IMR-90 (cell line): Measurements from ENCODE around the gene EFCAB8. TPM values are rescaled to one million over a fixed set of nuclear protein-coding genes. Genes with fewer than 3 reads are reported as not detected.

ENCODE experiments used
- ATAC-seq: fragments of 200-7000 bp; cut with Tn5 transposase; 2 replicates; pipeline ENCODE4 v1.9.1; 2020; ENCODE audit warnings: low read depth, mild to moderate bottlenecking, moderate library complexity
- BruUV-seq: library from RNA; stranded (reverse); fragments of 400-500 nt; replicated peaks from 2 replicates; lab custom pipeline; 2021; lab: Mats Ljungman, UMichigan
- CTCF ChIA-PET: fragments of 300-600 bp; formaldehyde crosslinking; extraction: SDS; loops from one replicate; lab custom pipeline; 2021; ENCODE audit warnings: antibody characterized with exemption; lab: Yijun Ruan, JAX
- POLR2A ChIA-PET: fragments of 300-600 bp; sonication (Branson Sonifier 250); formaldehyde crosslinking; loops from one replicate; lab custom pipeline; 2022; ENCODE audit warnings: antibody characterized with exemption; ENCODE audit not compliant: unreplicated experiment; lab: Charles Lee
- DNase-seq: peaks from one replicate; pipeline ENCODE4 v3.0.0; 2013
- H2AFZ ChIP-seq: replicated peaks from 2 replicates; pipeline ENCODE3; 2013; ENCODE audit warnings: low read length, mild to moderate bottlenecking; ENCODE audit not compliant: poor library complexity
- H2AK5ac ChIP-seq: 2 replicates; pipeline ENCODE4 v1.6.1; 2013; ENCODE audit warnings: low read depth, low read length, inconsistent platforms
- H2AK9ac ChIP-seq: replicated peaks from 2 replicates; pipeline ENCODE3; 2013; ENCODE audit warnings: mild to moderate bottlenecking, low read depth, low read length, moderate library complexity; ENCODE audit not compliant: poor library complexity
- H2BK120ac ChIP-seq: 2 replicates; pipeline ENCODE4 v1.6.1; 2013; ENCODE audit warnings: low read depth, low read length, inconsistent platforms
- H2BK15ac ChIP-seq: 3 replicates; pipeline ENCODE4 v1.6.1; 2013; ENCODE audit warnings: low read depth, low read length, inconsistent platforms
- H2BK20ac ChIP-seq: 2 replicates; pipeline ENCODE4 v1.6.1; 2013; ENCODE audit warnings: low read depth, mild to moderate bottlenecking, inconsistent platforms, low read length, moderate library complexity
- H2BK5ac ChIP-seq: 2 replicates; pipeline ENCODE4 v1.6.1; 2013; ENCODE audit warnings: mild to moderate bottlenecking, low read depth, low read length, inconsistent platforms; ENCODE audit not compliant: poor library complexity, severe bottlenecking
- H3K14ac ChIP-seq: replicated peaks from 2 replicates; pipeline ENCODE4 v1.6.1; 2013; ENCODE audit warnings: low read depth, low read length, inconsistent platforms
- H3K18ac ChIP-seq: 2 replicates; pipeline ENCODE4 v1.6.1; 2013; ENCODE audit warnings: low read depth, low read length, control low read depth
- H3K23ac ChIP-seq: 2 replicates; pipeline ENCODE4 v1.6.1; 2013; ENCODE audit warnings: low read depth, low read length, inconsistent platforms
- H3K27ac ChIP-seq: 2 replicates; pipeline ENCODE4 v1.5.1; 2013; ENCODE audit warnings: mild to moderate bottlenecking, control low read depth, low read length; ENCODE audit not compliant: insufficient read depth
- H3K27me3 ChIP-seq: 2 replicates; pipeline ENCODE4 v1.6.1; 2013; ENCODE audit warnings: low read length; ENCODE audit not compliant: control insufficient read depth, insufficient read depth
- H3K36me3 ChIP-seq: 2 replicates; pipeline ENCODE4 v1.6.1; 2013; ENCODE audit warnings: low read length, mixed read lengths; ENCODE audit not compliant: control insufficient read depth, insufficient read depth
- H3K4ac ChIP-seq: 2 replicates; pipeline ENCODE4 v1.6.1; 2013; ENCODE audit warnings: low read depth, low read length, inconsistent platforms
- H3K4me1 ChIP-seq: 2 replicates; pipeline ENCODE4 v1.6.1; 2013; ENCODE audit warnings: low read length, mixed read lengths; ENCODE audit not compliant: control insufficient read depth, insufficient read depth
- H3K4me2 ChIP-seq: 2 replicates; pipeline ENCODE4 v1.6.1; 2013; ENCODE audit warnings: low read depth, mild to moderate bottlenecking, control low read depth, low read length, moderate library complexity
- H3K4me3 ChIP-seq: 2 replicates; pipeline ENCODE4 v1.5.1; 2013; ENCODE audit warnings: low read depth, mild to moderate bottlenecking, control low read depth, low read length, moderate library complexity; ENCODE audit not compliant: insufficient read depth
- H3K56ac ChIP-seq: 2 replicates; pipeline ENCODE4 v1.6.1; 2013; ENCODE audit warnings: low read length, inconsistent platforms; ENCODE audit not compliant: insufficient read depth; ENCODE audit errors: extremely low read depth
- H3K79me1 ChIP-seq, 2 experiments: 2 replicates each; pipeline ENCODE4 v1.6.1; 2013; ENCODE audit warnings: low read length in 2 of 2, inconsistent platforms in 1 of 2, low read depth in 1 of 2
- H3K9ac ChIP-seq: 2 replicates; pipeline ENCODE4 v1.6.1; 2013; ENCODE audit warnings: low read depth, low read length, control low read depth
- H3K9me1 ChIP-seq: 2 replicates; pipeline ENCODE4 v1.6.1; 2013; ENCODE audit warnings: low read length, inconsistent platforms; ENCODE audit not compliant: insufficient read depth
- H3K9me3 ChIP-seq: 2 replicates; pipeline ENCODE4 v1.6.1; 2013; ENCODE audit warnings: low read length; ENCODE audit not compliant: control insufficient read depth, insufficient read depth
- H4K20me1 ChIP-seq: 2 replicates; pipeline ENCODE4 v1.6.1; 2013; ENCODE audit warnings: low read length, inconsistent platforms; ENCODE audit not compliant: insufficient read depth
- H4K5ac ChIP-seq: 2 replicates; pipeline ENCODE4 v1.6.1; 2013; ENCODE audit warnings: mild to moderate bottlenecking, low read depth, low read length, control low read depth
- H4K8ac ChIP-seq, 2 experiments: 2 replicates each; pipeline ENCODE4 v1.6.1; 2013; ENCODE audit warnings: low read depth in 2 of 2, low read length in 2 of 2, control low read depth in 1 of 2, inconsistent platforms in 1 of 2
- H4K91ac ChIP-seq: 2 replicates; pipeline ENCODE4 v1.6.1; 2013; ENCODE audit warnings: low read depth, low read length, inconsistent platforms; ENCODE audit not compliant: insufficient read depth
- BHLHE40 ChIP-seq: fragments of 150-350 bp; IDR thresholded peaks from 2 replicates; pipeline ENCODE4 v1.6.1; 2016; ENCODE audit warnings: mild to moderate bottlenecking, low read depth, low read length
- CEBPB ChIP-seq: IDR thresholded peaks from 2 replicates; pipeline ENCODE4 v1.6.1; 2012; ENCODE audit warnings: low read depth, low read length, improper control_type of control experiment
- CHD1 ChIP-seq: IDR thresholded peaks from 2 replicates; pipeline ENCODE4 v1.6.1; 2012; ENCODE audit warnings: low read depth, low read length, improper control_type of control experiment
- FOS ChIP-seq: fragments of 150-350 bp; IDR thresholded peaks from 2 replicates; pipeline ENCODE4 v1.6.1; 2016; ENCODE audit warnings: low read depth, low read length
- MAFK ChIP-seq: IDR thresholded peaks from 2 replicates; pipeline ENCODE4 v1.6.1; 2012; ENCODE audit warnings: low read depth, low read length, improper control_type of control experiment
- MAZ ChIP-seq: IDR thresholded peaks from 2 replicates; pipeline ENCODE4 v1.6.1; 2012; ENCODE audit warnings: low read depth, mild to moderate bottlenecking, low read length, improper control_type of control experiment, moderate library complexity, borderline replicate concordance
- MXI1 ChIP-seq: IDR thresholded peaks from 2 replicates; pipeline ENCODE4 v1.6.1; 2012; ENCODE audit warnings: low read depth, mild to moderate bottlenecking, low read length, moderate library complexity, borderline replicate concordance
- POLR2A ChIP-seq: IDR thresholded peaks from 2 replicates; pipeline ENCODE4 v1.6.1; 2012; ENCODE audit warnings: mild to moderate bottlenecking, low read depth, low read length
- RAD21 ChIP-seq: IDR thresholded peaks from 2 replicates; pipeline ENCODE4 v1.6.1; 2012; ENCODE audit warnings: low read length, improper control_type of control experiment
- RCOR1 ChIP-seq: IDR thresholded peaks from 2 replicates; pipeline ENCODE4 v1.6.1; 2012; ENCODE audit warnings: mild to moderate bottlenecking, low read length, improper control_type of control experiment; ENCODE audit not compliant: insufficient replicate concordance
- RFX5 ChIP-seq: IDR thresholded peaks from 2 replicates; pipeline ENCODE4 v1.8.0; 2012; ENCODE audit warnings: low read depth, mild to moderate bottlenecking, low read length, moderate library complexity
- SMC3 ChIP-seq: fragments of 150-350 bp; IDR thresholded peaks from 2 replicates; pipeline ENCODE4 v1.6.1; 2016; ENCODE audit warnings: low read depth, mild to moderate bottlenecking, antibody characterized with exemption, low read length, moderate library complexity
- WGBS, 2 experiments: methylation state at CpG; one replicate each; pipeline versions ENCODE4 v1.1.5 to v1.1.7; 2013; ENCODE audit warnings: missing lambda C conversion rate in 2 of 2; ENCODE audit not compliant: insufficient read length in 1 of 2; ENCODE audit errors: extremely low coverage in 2 of 2; 5-methylcytosine and 5-hydroxymethylcytosine counted together
- dilution Hi-C: fragments of 300-500 bp; cut with HindIII; formaldehyde crosslinking; loops from one replicate; pipeline ENCODE4 v1.14.3; 2018; ENCODE audit warnings: low sequenced_read_pairs; ENCODE audit not compliant: unreplicated experiment
- in situ Hi-C: fragments of 300-500 bp; cut with MboI; formaldehyde crosslinking; loops from 3 replicates; pipeline ENCODE4 v1.14.3; 2019; ENCODE audit warnings: low sequenced_read_pairs, inconsistent platforms, mixed read lengths
- intact Hi-C: fragments of 100-400 bp; cut with micrococcal nuclease; formaldehyde crosslinking; loops from 2 replicates; pipeline ENCODE4 v1.10.0; 2022
- polyA plus RNA-seq, 3 experiments: library from polyadenylated mRNA; depleted of rRNA; stranded (reverse); fragments of >200 nt; gene quantifications; 2 replicates each; pipeline ENCODE4 v1.2.3, GENCODE V29; 2012; ENCODE audit warnings: low replicate concordance in 1 of 3
- total RNA-seq: library from RNA; depleted of rRNA; stranded (reverse); fragments of >200 nt; gene quantifications from 2 replicates; pipeline ENCODE4 v1.2.3, GENCODE V29; 2012
- TF ChIP-seq, protein P1 (sequence below): conservative IDR thresholded peaks from 2 replicates; pipeline ENCODE4 v1.5.1; 2012; ENCODE audit warnings: mild to moderate bottlenecking, low read depth, low read length, improper control_type of control experiment
- TF ChIP-seq, protein P2 (sequence below): fragments of 150-350 bp; IDR thresholded peaks from 2 replicates; pipeline ENCODE4 v1.6.1; 2017; ENCODE audit warnings: mild to moderate bottlenecking, antibody characterized with exemption, low read length, low read depth
- TF ChIP-seq, protein P3 (sequence below): fragments of 150-350 bp; IDR thresholded peaks from 2 replicates; pipeline ENCODE4 v1.6.1; 2016; ENCODE audit warnings: low read depth, mild to moderate bottlenecking, low read length, moderate library complexity, borderline replicate concordance

EFCAB8 gene
- total and polyA plus RNA-seq, 2 of the 4 experiments (the other 2 are of a cell fraction), result not detected

DNA sequence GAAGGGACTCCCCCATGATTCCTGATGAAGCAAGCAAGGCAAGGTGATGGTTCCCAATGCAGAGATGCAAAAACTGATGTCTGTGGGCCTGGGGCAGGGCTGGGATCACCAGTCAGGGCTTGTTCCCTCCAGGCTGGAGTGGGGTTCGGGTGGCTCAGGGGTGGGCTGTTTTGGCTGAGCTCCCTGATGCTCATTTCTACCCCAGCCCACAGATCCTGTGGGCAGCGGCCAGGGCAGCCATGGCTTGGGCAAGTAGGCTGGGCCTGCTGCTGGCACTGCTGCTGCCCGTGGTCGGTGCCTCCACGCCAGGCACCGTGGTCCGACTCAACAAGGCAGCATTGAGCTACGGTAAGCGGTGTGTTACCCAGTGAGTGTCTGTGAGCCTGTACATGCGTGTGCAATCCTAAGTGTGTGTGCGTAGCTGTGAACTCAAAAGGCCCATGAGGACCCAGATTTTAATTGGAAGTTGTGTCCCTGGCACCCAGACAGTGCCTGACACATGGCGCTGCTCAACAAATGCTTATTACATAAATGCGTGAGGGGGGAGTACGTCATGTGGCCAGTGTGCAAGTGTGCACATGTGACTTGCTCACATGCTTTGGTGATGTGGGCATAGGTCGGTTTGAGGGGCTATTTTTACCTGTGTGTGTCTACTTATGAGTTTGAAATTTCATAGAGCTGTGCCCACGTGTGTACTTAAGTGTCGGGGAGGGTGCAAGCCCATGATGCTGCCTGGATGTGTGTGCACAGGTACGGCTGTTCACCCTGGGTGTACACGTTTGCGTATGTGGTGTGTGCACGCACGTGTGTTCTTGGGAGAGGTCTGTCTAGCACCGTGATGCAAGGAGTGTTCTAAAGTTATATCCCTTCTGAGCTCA, 149.9 kb downstream of the EFCAB8 start:
- Histone ChIP-seq H2BK15ac (no peak overlapping the region), H3K14ac (no peak overlapping the region), H3K4me3 (no peak overlapping the region), H2BK120ac (no peak overlapping the region), H4K20me1 (no peaks in the 10 kb centered on the region; the same call in 1 of the 2 replicates), H2BK20ac (no peak overlapping the region), H3K9me3 (no peaks in the 10 kb centered on the region), H3K9me1 (no peaks in the 10 kb centered on the region), H3K56ac (no peak overlapping the region), H4K8ac (no peak overlapping the region), H2AK5ac (no peak overlapping the region), H4K5ac (no peak overlapping the region), H2BK5ac (no peak overlapping the region), H3K9ac (no peak overlapping the region), H3K18ac (no peak overlapping the region), H2AFZ (no peak overlapping the region), H3K36me3 (no peaks in the 10 kb centered on the region), H4K91ac (no peak overlapping the region), H3K79me1 (no peaks in the 10 kb centered on the region), H3K4ac (no peak overlapping the region), H3K4me1 (no peaks in the 10 kb centered on the region), H2AK9ac (no peak overlapping the region), H3K4me2 (no peak overlapping the region), H3K27me3 (peaks cover 5% of the 10 kb centered on the region), H3K23ac (no peak overlapping the region), H3K27ac (no peak overlapping the region)
- ChIA-PET CTCF (no interaction called here), POLR2A (interaction anchor here (0.6 kb wide), 1 partner anchor 1398 kb away, joined by 22 read pairs; no protein-coding TSS in a partner anchor)
- DNase-seq, result no peak
- intact Hi-C loops (no loop called here), dilution Hi-C loops (no loop called here), in situ Hi-C loops (no loop called here)
- 65% methylated on average over 19 of the region's 23 CpGs; no CpG with 5 or more reads in 1 of the 2 experiments for WGBS, 2 experiments
- BruUV-seq, result no TSS peak
- no peak for ATAC-seq
- TF ChIP-seq RFX5 (no peak), RCOR1 (no peak), SMC3 (no peak), CHD1 (no peak), MAZ (no peak), BHLHE40 (no peak), RAD21 (no peak), CEBPB (no peak), MAFK (no peak), FOS (no peak), MXI1 (no peak), POLR2A (no peak)
- TF ChIP-seq, protein P1, sequence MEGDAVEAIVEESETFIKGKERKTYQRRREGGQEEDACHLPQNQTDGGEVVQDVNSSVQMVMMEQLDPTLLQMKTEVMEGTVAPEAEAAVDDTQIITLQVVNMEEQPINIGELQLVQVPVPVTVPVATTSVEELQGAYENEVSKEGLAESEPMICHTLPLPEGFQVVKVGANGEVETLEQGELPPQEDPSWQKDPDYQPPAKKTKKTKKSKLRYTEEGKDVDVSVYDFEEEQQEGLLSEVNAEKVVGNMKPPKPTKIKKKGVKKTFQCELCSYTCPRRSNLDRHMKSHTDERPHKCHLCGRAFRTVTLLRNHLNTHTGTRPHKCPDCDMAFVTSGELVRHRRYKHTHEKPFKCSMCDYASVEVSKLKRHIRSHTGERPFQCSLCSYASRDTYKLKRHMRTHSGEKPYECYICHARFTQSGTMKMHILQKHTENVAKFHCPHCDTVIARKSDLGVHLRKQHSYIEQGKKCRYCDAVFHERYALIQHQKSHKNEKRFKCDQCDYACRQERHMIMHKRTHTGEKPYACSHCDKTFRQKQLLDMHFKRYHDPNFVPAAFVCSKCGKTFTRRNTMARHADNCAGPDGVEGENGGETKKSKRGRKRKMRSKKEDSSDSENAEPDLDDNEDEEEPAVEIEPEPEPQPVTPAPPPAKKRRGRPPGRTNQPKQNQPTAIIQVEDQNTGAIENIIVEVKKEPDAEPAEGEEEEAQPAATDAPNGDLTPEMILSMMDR, result no peak
- TF ChIP-seq, protein P2, sequence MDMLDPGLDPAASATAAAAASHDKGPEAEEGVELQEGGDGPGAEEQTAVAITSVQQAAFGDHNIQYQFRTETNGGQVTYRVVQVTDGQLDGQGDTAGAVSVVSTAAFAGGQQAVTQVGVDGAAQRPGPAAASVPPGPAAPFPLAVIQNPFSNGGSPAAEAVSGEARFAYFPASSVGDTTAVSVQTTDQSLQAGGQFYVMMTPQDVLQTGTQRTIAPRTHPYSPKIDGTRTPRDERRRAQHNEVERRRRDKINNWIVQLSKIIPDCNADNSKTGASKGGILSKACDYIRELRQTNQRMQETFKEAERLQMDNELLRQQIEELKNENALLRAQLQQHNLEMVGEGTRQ, result no peak
- TF ChIP-seq, protein P3, sequence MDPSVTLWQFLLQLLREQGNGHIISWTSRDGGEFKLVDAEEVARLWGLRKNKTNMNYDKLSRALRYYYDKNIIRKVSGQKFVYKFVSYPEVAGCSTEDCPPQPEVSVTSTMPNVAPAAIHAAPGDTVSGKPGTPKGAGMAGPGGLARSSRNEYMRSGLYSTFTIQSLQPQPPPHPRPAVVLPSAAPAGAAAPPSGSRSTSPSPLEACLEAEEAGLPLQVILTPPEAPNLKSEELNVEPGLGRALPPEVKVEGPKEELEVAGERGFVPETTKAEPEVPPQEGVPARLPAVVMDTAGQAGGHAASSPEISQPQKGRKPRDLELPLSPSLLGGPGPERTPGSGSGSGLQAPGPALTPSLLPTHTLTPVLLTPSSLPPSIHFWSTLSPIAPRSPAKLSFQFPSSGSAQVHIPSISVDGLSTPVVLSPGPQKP, result no peak
